ENCODE data around the gene PIP5K1A.

Gene PIP5K1A

GRCh38 chr1:151287767-151288500 is 89.6 kb downstream of the PIP5K1A start:
- Histone ChIP-seq H3K9me3 (ENCODE audit: control insufficient read depth, low read length) (no peaks in the 10 kb centered on the region), H3K27me3 (ENCODE audit: control insufficient read depth, insufficient read depth, low read length) (no peaks in the 10 kb centered on the region), H3K4me3 (ENCODE audit: low read length) (no peak overlapping the region), H3K36me3 (ENCODE audit: control insufficient read depth, insufficient read depth, low read length) (peaks cover 38% of the 10 kb centered on the region), H3K4me1 (ENCODE audit: control insufficient read depth, insufficient read depth, low read length) (peaks cover 17% of the 10 kb centered on the region), H3K9ac (ENCODE audit: low read length) (no peak overlapping the region)

GRCh38 chr1:151288502-151288901 is 90.2 kb downstream of the PIP5K1A start:
- Histone ChIP-seq H3K4me3 (ENCODE audit: low read length) (no peak overlapping the region), H3K27me3 (ENCODE audit: control insufficient read depth, insufficient read depth, low read length) (no peaks in the 10 kb centered on the region), H3K4me1 (ENCODE audit: control insufficient read depth, insufficient read depth, low read length) (peaks cover 12% of the 10 kb centered on the region), H3K9me3 (ENCODE audit: control insufficient read depth, low read length) (no peaks in the 10 kb centered on the region), H3K9ac (ENCODE audit: low read length) (no peak overlapping the region), H3K36me3 (ENCODE audit: control insufficient read depth, insufficient read depth, low read length) (peaks cover 39% of the 10 kb centered on the region)

GRCh38 chr1:151289080-151289935 is 91.0 kb downstream of the PIP5K1A start:
- Histone ChIP-seq H3K27me3 (ENCODE audit: control insufficient read depth, insufficient read depth, low read length) (no peaks in the 10 kb centered on the region), H3K4me3 (ENCODE audit: low read length) (no peak overlapping the region), H3K9ac (ENCODE audit: low read length) (no peak overlapping the region), H3K9me3 (ENCODE audit: control insufficient read depth, low read length) (no peaks in the 10 kb centered on the region), H3K4me1 (ENCODE audit: control insufficient read depth, insufficient read depth, low read length) (peaks cover 3% of the 10 kb centered on the region), H3K36me3 (ENCODE audit: control insufficient read depth, insufficient read depth, low read length) (peaks cover 39% of the 10 kb centered on the region)

GRCh38 chr1:151289991-151290708 is 91.8 kb downstream of the PIP5K1A start:
- Histone ChIP-seq H3K9me3 (ENCODE audit: control insufficient read depth, low read length) (no peaks in the 10 kb centered on the region), H3K27me3 (ENCODE audit: control insufficient read depth, insufficient read depth, low read length) (no peaks in the 10 kb centered on the region), H3K36me3 (ENCODE audit: control insufficient read depth, insufficient read depth, low read length) (peaks cover 42% of the 10 kb centered on the region), H3K9ac (ENCODE audit: low read length) (no peak overlapping the region), H3K4me3 (ENCODE audit: low read length) (no peak overlapping the region), H3K4me1 (ENCODE audit: control insufficient read depth, insufficient read depth, low read length) (no peaks in the 10 kb centered on the region)

- Histone ChIP-seq H3K27me3 (ENCODE audit: control insufficient read depth, insufficient read depth, low read length) (no peaks in the 10 kb centered on the region), H3K4me1 (ENCODE audit: control insufficient read depth, insufficient read depth, low read length) (no peaks in the 10 kb centered on the region), H3K9me3 (ENCODE audit: control insufficient read depth, low read length) (no peaks in the 10 kb centered on the region), H3K9ac (ENCODE audit: low read length) (no peak overlapping the region), H3K36me3 (ENCODE audit: control insufficient read depth, insufficient read depth, low read length) (peaks cover 42% of the 10 kb centered on the region), H3K4me3 (ENCODE audit: low read length) (no peak overlapping the region)
Observed at GRCh38 chr1:151290709-151291303, 92.5 kb downstream of the PIP5K1A start.

- Histone ChIP-seq H3K27me3 (ENCODE audit: control insufficient read depth, insufficient read depth, low read length) (no peaks in the 10 kb centered on the region), H3K36me3 (ENCODE audit: control insufficient read depth, insufficient read depth, low read length) (peaks cover 35% of the 10 kb centered on the region), H3K9ac (ENCODE audit: low read length) (no peak overlapping the region), H3K9me3 (ENCODE audit: control insufficient read depth, low read length) (no peaks in the 10 kb centered on the region), H3K4me3 (ENCODE audit: low read length) (no peak overlapping the region), H3K4me1 (ENCODE audit: control insufficient read depth, insufficient read depth, low read length) (no peaks in the 10 kb centered on the region)
Observed at GRCh38 chr1:151292207-151293030, 94.1 kb downstream of the PIP5K1A start.

GRCh38 chr1:151293093-151293492 is 94.7 kb downstream of the PIP5K1A start:
- H3K36me3 ChIP-seq (ENCODE audit: control insufficient read depth, insufficient read depth, low read length), result peaks cover 39% of the 10 kb centered on the region

GRCh38 chr1:151294742-151295462 is 96.5 kb downstream of the PIP5K1A start:
- H3K4me3 ChIP-seq (ENCODE audit: low read length), result no peak overlapping the region
- H3K9me3 ChIP-seq (ENCODE audit: control insufficient read depth, low read length), result no peaks in the 10 kb centered on the region
- H3K4me1 ChIP-seq (ENCODE audit: control insufficient read depth, insufficient read depth, low read length), result no peaks in the 10 kb centered on the region
- no peak overlapping the region for H3K9ac ChIP-seq (ENCODE audit: low read length)
- H3K27me3 ChIP-seq (ENCODE audit: control insufficient read depth, insufficient read depth, low read length), result no peaks in the 10 kb centered on the region
- peaks cover 33% of the 10 kb centered on the region for H3K36me3 ChIP-seq (ENCODE audit: control insufficient read depth, insufficient read depth, low read length)

More at GRCh38 chr1:151293093-151293492, 94.7 kb downstream of the PIP5K1A start:
- Histone ChIP-seq H3K9me3 (ENCODE audit: control insufficient read depth, low read length) (no peaks in the 10 kb centered on the region), H3K4me1 (ENCODE audit: control insufficient read depth, insufficient read depth, low read length) (no peaks in the 10 kb centered on the region), H3K27me3 (ENCODE audit: control insufficient read depth, insufficient read depth, low read length) (no peaks in the 10 kb centered on the region), H3K9ac (ENCODE audit: low read length) (no peak overlapping the region), H3K4me3 (ENCODE audit: low read length) (no peak overlapping the region)

Data from mucosa of stomach (tissue), 1 donor.